GM18909 (cell line): ENCODE data around the gene ARHGEF18.
"Not testable (repeated sequence)": the region's sequence is repeated elsewhere in the genome, so short reads cannot be mapped to it uniquely, and the experiment has no call there.

Source experiments
- ATAC-seq: cut with Tn5 transposase; IDR thresholded peaks from one replicate; pipeline ENCODE4 v1.9.1; 2021; ENCODE audit warnings: mild to moderate bottlenecking; ENCODE audit not compliant: unreplicated experiment, poor library complexity

The ARHGEF18 gene

GRCh38 chr19:7346488-7346971 is 2.2 kb upstream of the ARHGEF18 start:
- no peak for ATAC-seq

GRCh38 chr19:7346997-7347396 is 1.7 kb upstream of the ARHGEF18 start:
- ATAC-seq: not testable (repeated sequence)

- ATAC-seq: no peak
Measured at GRCh38 chr19:7349231-7349591, 474 bp downstream of the ARHGEF18 start.

- ATAC-seq: no peak
Measured at GRCh38 chr19:7349961-7350711, 1.4 kb downstream of the ARHGEF18 start.

GRCh38 chr19:7351861-7352260 is 3.1 kb downstream of the ARHGEF18 start:
- ATAC-seq: no peak

- ATAC-seq: no peak
Measured at GRCh38 chr19:7355151-7355820, 6.5 kb downstream of the ARHGEF18 start.

- ATAC-seq: no peak
Measured at GRCh38 chr19:7355871-7356270, 7.1 kb downstream of the ARHGEF18 start.

- no peak for ATAC-seq
Measured at GRCh38 chr19:7356899-7357627, 8.3 kb downstream of the ARHGEF18 start.

GRCh38 chr19:7358102-7358597 is 9.4 kb downstream of the ARHGEF18 start:
- no peak for ATAC-seq

- ATAC-seq: no peak
Measured at GRCh38 chr19:7360393-7360984, 11.8 kb downstream of the ARHGEF18 start.

- no peak for ATAC-seq
Measured at GRCh38 chr19:7363225-7363624, 14.5 kb downstream of the ARHGEF18 start.

GRCh38 chr19:7366701-7367420 is 18.1 kb downstream of the ARHGEF18 start:
- ATAC-seq: no peak

- ATAC-seq: no peak
Measured at GRCh38 chr19:7368456-7368855, 19.7 kb downstream of the ARHGEF18 start.

GRCh38 chr19:7368866-7369265 is 20.1 kb downstream of the ARHGEF18 start:
- not testable (repeated sequence) for ATAC-seq

GRCh38 chr19:7370546-7370945 is 21.8 kb downstream of the ARHGEF18 start:
- no peak for ATAC-seq

GRCh38 chr19:7371001-7371400 is 22.3 kb downstream of the ARHGEF18 start:
- no peak for ATAC-seq

GRCh38 chr19:7372810-7373209 is 24.1 kb downstream of the ARHGEF18 start:
- no peak for ATAC-seq

GRCh38 chr19:7373862-7374261 is 25.1 kb downstream of the ARHGEF18 start:
- no peak for ATAC-seq

- no peak for ATAC-seq
Measured at GRCh38 chr19:7376151-7376852, 27.6 kb downstream of the ARHGEF18 start.
